ENCODE results near the gene PTPRN2.

DNA sequence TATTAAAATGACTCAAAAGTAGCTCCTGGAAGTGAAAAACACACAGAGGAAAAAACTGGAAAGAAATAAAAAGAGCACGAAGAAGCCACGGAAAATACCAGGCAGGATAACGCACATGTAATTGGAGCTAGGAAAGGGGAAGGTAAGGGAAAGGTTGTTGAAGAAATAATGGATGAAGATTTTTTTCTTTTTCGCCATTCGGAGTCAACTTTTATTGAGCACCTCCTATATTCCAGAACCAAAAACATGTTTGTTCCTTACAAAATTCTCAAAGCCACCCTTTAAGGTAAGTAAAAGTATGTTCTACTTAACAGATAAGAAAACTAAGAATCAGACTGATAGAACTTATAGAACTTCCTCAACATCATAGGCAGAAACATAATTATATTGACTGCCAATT, 32.8 kb upstream of the PTPRN2 start:
- TF ChIP-seq, protein P1, sequence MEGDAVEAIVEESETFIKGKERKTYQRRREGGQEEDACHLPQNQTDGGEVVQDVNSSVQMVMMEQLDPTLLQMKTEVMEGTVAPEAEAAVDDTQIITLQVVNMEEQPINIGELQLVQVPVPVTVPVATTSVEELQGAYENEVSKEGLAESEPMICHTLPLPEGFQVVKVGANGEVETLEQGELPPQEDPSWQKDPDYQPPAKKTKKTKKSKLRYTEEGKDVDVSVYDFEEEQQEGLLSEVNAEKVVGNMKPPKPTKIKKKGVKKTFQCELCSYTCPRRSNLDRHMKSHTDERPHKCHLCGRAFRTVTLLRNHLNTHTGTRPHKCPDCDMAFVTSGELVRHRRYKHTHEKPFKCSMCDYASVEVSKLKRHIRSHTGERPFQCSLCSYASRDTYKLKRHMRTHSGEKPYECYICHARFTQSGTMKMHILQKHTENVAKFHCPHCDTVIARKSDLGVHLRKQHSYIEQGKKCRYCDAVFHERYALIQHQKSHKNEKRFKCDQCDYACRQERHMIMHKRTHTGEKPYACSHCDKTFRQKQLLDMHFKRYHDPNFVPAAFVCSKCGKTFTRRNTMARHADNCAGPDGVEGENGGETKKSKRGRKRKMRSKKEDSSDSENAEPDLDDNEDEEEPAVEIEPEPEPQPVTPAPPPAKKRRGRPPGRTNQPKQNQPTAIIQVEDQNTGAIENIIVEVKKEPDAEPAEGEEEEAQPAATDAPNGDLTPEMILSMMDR (IDR thresholded peaks at IDR 0.05): no peak
- no peak for TF ChIP-seq POLR2A (IDR thresholded peaks at IDR 0.05)
